H1 (cell line): Measurements from ENCODE around the gene TBC1D4. TPM values are rescaled to one million over a fixed set of nuclear protein-coding genes. Genes with fewer than 3 reads are reported as not detected.

Source experiments
- CTCF ChIA-PET: fragments of 300-600 bp; sonication (Branson Sonifier 250); formaldehyde crosslinking; loops from one replicate; lab custom pipeline; 2021; ENCODE audit not compliant: partially characterized antibody; lab: Charles Lee
- POLR2A ChIA-PET: fragments of 300-600 bp; sonication (Branson Sonifier 250); formaldehyde crosslinking; loops from one replicate; lab custom pipeline; 2021; ENCODE audit warnings: inconsistent platforms; ENCODE audit not compliant: partially characterized antibody; lab: Charles Lee
- DNase-seq, 2 experiments: peaks; one replicate each; pipeline versions ENCODE4 v3.0.0 to v3.0.0-alpha.2; 2010 to 2022; ENCODE audit warnings: low spot score in 2 of 2, low read depth in 1 of 2, mixed read lengths in 1 of 2
- FAIRE-seq: peaks from 2 replicates; lab custom pipeline; 2011; peaks lifted over from hg19 to GRCh38; lab: Jason Lieb, UNC
- H2AFZ ChIP-seq: 2 replicates; pipeline ENCODE4 v1.8.1; 2012; ENCODE audit warnings: low read length, inconsistent platforms
- H2AK5ac ChIP-seq: 2 replicates; pipeline ENCODE4 v1.6.1; 2013; ENCODE audit warnings: low read depth, low read length
- H2BK120ac ChIP-seq: replicated peaks from 2 replicates; pipeline ENCODE3; 2013; ENCODE audit warnings: low read depth, low read length, inconsistent platforms
- H2BK12ac ChIP-seq: 2 replicates; pipeline ENCODE4 v1.6.1; 2013; ENCODE audit warnings: low read depth, low read length
- H2BK15ac ChIP-seq: 2 replicates; pipeline ENCODE4 v1.6.1; 2013; ENCODE audit warnings: low read length
- H2BK20ac ChIP-seq: 2 replicates; pipeline ENCODE4 v1.6.1; 2013; ENCODE audit warnings: low read length
- H2BK5ac ChIP-seq: 2 replicates; pipeline ENCODE4 v1.6.1; 2013; ENCODE audit warnings: low read depth, low read length
- H3K14ac ChIP-seq: 2 replicates; pipeline ENCODE4 v1.6.1; 2013; ENCODE audit warnings: inconsistent platforms; ENCODE audit not compliant: insufficient read length
- H3K18ac ChIP-seq: 2 replicates; pipeline ENCODE4 v1.6.1; 2013; ENCODE audit warnings: low read length; ENCODE audit errors: extremely low read depth
- H3K23ac ChIP-seq: 2 replicates; pipeline ENCODE4 v1.6.1; 2013; ENCODE audit warnings: inconsistent platforms; ENCODE audit not compliant: insufficient read length
- H3K23me2 ChIP-seq: 2 replicates; pipeline ENCODE4 v1.6.1; 2013; ENCODE audit warnings: low read depth, low read length
- H3K27ac ChIP-seq: 2 replicates; pipeline ENCODE4 v1.6.1; 2011; ENCODE audit warnings: low read depth, low read length, inconsistent platforms
- H3K27me3 ChIP-seq, 4 experiments: replicated peaks in 1 of 4; 1 replicate in 1 of 4; 2 replicates in 3 of 4; pipeline versions ENCODE4 v1.6.1 to v1.8.1; 2011 to 2013; ENCODE audit warnings: low read length in 3 of 4, mild to moderate bottlenecking in 3 of 4, inconsistent platforms in 2 of 4, mixed read lengths in 2 of 4, moderate library complexity in 1 of 4; ENCODE audit not compliant: control insufficient read depth in 3 of 4, insufficient read depth in 3 of 4; ENCODE audit errors: extremely low read depth in 1 of 4
- H3K36me3 ChIP-seq, 4 experiments: 2 replicates each; pipeline versions ENCODE4 v1.6.1 to v1.8.1; 2011 to 2013; ENCODE audit warnings: mild to moderate bottlenecking in 4 of 4, low read length in 3 of 4, moderate library complexity in 2 of 4, control low read depth in 1 of 4, inconsistent platforms in 1 of 4; ENCODE audit not compliant: insufficient read depth in 4 of 4, control insufficient read depth in 2 of 4
- H3K4ac ChIP-seq: replicated peaks from 2 replicates; pipeline ENCODE3; 2013; ENCODE audit warnings: low read length, low read depth, mixed read lengths, inconsistent platforms; ENCODE audit not compliant: insufficient read length
- H3K4me1 ChIP-seq, 4 experiments: replicated peaks in 1 of 4; 1 replicate in 1 of 4; 2 replicates in 3 of 4; pipeline versions ENCODE4 v1.6.1 to v1.8.1; 2011 to 2013; ENCODE audit warnings: low read length in 3 of 4, inconsistent platforms in 2 of 4, mixed read lengths in 1 of 4; ENCODE audit not compliant: insufficient read depth in 4 of 4, control insufficient read depth in 3 of 4
- H3K4me2 ChIP-seq, 2 experiments: 2 replicates each; pipeline versions ENCODE4 v1.6.1 to v1.8.1; 2011 to 2013; ENCODE audit warnings: low read depth in 2 of 2, low read length in 2 of 2, control low read depth in 1 of 2, inconsistent platforms in 1 of 2, mild to moderate bottlenecking in 1 of 2; ENCODE audit not compliant: insufficient read depth in 1 of 2
- H3K4me3 ChIP-seq, 4 experiments: fragments of 200-600, 300-600 bp in 1 of 4; sonication (generic), shearing (Covaris generic), sonication (Bioruptor Twin) in 1 of 4; 2 replicates each; pipeline versions ENCODE4 v1.5.1 to v1.8.1; 2011 to 2016; ENCODE audit warnings: low read length in 4 of 4, low read depth in 3 of 4, control low read depth in 2 of 4, inconsistent platforms in 2 of 4, mild to moderate bottlenecking in 2 of 4, mixed read lengths in 1 of 4, moderate library complexity in 1 of 4; ENCODE audit not compliant: insufficient read depth in 2 of 4; ENCODE audit errors: extremely low read depth in 1 of 4
- H3K56ac ChIP-seq: replicated peaks from 2 replicates; pipeline ENCODE3; 2013; ENCODE audit warnings: low read depth, mild to moderate bottlenecking, mixed read lengths, low read length, inconsistent platforms; ENCODE audit not compliant: insufficient read length
- H3K79me1 ChIP-seq: 2 replicates; pipeline ENCODE4 v1.6.1; 2013; ENCODE audit warnings: low read depth, low read length, control low read depth
- H3K79me2 ChIP-seq, 2 experiments: 2 replicates each; pipeline versions ENCODE4 v1.6.1 to v1.8.1; 2012 to 2013; ENCODE audit warnings: low read length in 2 of 2, mild to moderate bottlenecking in 2 of 2, inconsistent platforms in 1 of 2; ENCODE audit not compliant: insufficient read depth in 2 of 2, control insufficient read depth in 1 of 2
- H3K9ac ChIP-seq, 4 experiments: replicated peaks in 1 of 4; 1 replicate in 1 of 4; 2 replicates in 3 of 4; pipeline versions ENCODE4 v1.6.1 to v1.8.1; 2011 to 2013; ENCODE audit warnings: low read depth in 3 of 4, low read length in 3 of 4, control low read depth in 2 of 4, mild to moderate bottlenecking in 2 of 4, moderate library complexity in 2 of 4, inconsistent platforms in 1 of 4; ENCODE audit errors: extremely low read depth in 1 of 4
- H3K9me3 ChIP-seq, 2 experiments: 2 replicates each; pipeline versions ENCODE4 v1.6.1 to v1.8.1; 2012 to 2013; ENCODE audit warnings: mild to moderate bottlenecking in 2 of 2, moderate library complexity in 2 of 2, control low read depth in 1 of 2, inconsistent platforms in 1 of 2, low read depth in 1 of 2, low read length in 1 of 2, mixed read lengths in 1 of 2; ENCODE audit not compliant: insufficient read depth in 2 of 2
- H4K20me1 ChIP-seq, 2 experiments: replicated peaks in 1 of 2; 2 replicates each; pipeline versions ENCODE3 to v1.8.1; 2011 to 2013; ENCODE audit warnings: inconsistent platforms in 2 of 2, low read length in 2 of 2, mild to moderate bottlenecking in 1 of 2; ENCODE audit not compliant: insufficient read depth in 2 of 2, control insufficient read depth in 1 of 2
- H4K5ac ChIP-seq: 2 replicates; pipeline ENCODE4 v1.6.1; 2013; ENCODE audit warnings: low read length, low read depth, mixed read lengths, inconsistent platforms; ENCODE audit not compliant: insufficient read length
- H4K8ac ChIP-seq: 2 replicates; pipeline ENCODE4 v1.8.0; 2013; ENCODE audit warnings: mild to moderate bottlenecking, moderate library complexity, low read length, inconsistent platforms; ENCODE audit not compliant: insufficient read depth; ENCODE audit errors: extremely low read depth
- H4K91ac ChIP-seq: replicated peaks from 2 replicates; pipeline ENCODE3; 2013; ENCODE audit warnings: low read length, mixed read lengths, inconsistent platforms; ENCODE audit not compliant: insufficient read length
- BCL11A ChIP-seq, 2 experiments: IDR thresholded peaks; one replicate each; pipeline ENCODE4 v1.6.1; 2011; ENCODE audit warnings: low read depth in 2 of 2, low read length in 2 of 2, mild to moderate bottlenecking in 2 of 2
- CBX5 ChIP-seq: fragments of 300-800, 300-1000 bp; sonication (generic); IDR thresholded peaks from 2 replicates; pipeline ENCODE4 v1.7.1; 2016; ENCODE audit warnings: antibody characterized with exemption, low read length, low read depth
- EGR1 ChIP-seq: IDR thresholded peaks from 2 replicates; pipeline ENCODE4 v1.6.1; 2011; ENCODE audit warnings: low read depth, low read length, borderline replicate concordance
- SIRT6 ChIP-seq: IDR thresholded peaks from one replicate; pipeline ENCODE4 v1.7.1; 2012; ENCODE audit warnings: low read length, inconsistent platforms
- SUZ12 ChIP-seq: fragments of 200-600 bp; sonication (generic); IDR thresholded peaks from 2 replicates; pipeline ENCODE4 v1.6.1; 2012; ENCODE audit warnings: mild to moderate bottlenecking, inconsistent platforms, low read length, moderate library complexity, mixed read lengths
- YY1 ChIP-seq: IDR thresholded peaks from 2 replicates; pipeline ENCODE4 v1.6.1; 2011; ENCODE audit warnings: low read depth, mild to moderate bottlenecking, low read length
- WGBS, 2 experiments: shearing (Covaris generic) in 1 of 2; methylation state at CpG; one replicate each; pipeline versions ENCODE4 v1.1.6 to v1.1.7; 2013 to 2015; ENCODE audit warnings: low lambda C conversion rate in 2 of 2, mixed read lengths in 2 of 2, inconsistent platforms in 1 of 2, low coverage in 1 of 2, missing lambda C conversion rate in 1 of 2; ENCODE audit not compliant: insufficient replicate concordance in 2 of 2, insufficient coverage in 1 of 2, insufficient read length in 1 of 2; ENCODE audit errors: extremely low coverage in 1 of 2, missing lambda C conversion rate in 1 of 2; 5-methylcytosine and 5-hydroxymethylcytosine counted together
- polyA plus RNA-seq, 7 experiments: library from polyadenylated mRNA; depleted of rRNA in 3 of 7; stranded (reverse) in 5 of 7; unstranded in 2 of 7; fragments of >200 nt in 5 of 7; fragments of 200-250 nt in 2 of 7; gene quantifications; 1 replicate in 5 of 7; 2 replicates in 1 of 7; 4 replicates in 1 of 7; pipeline versions ENCODE4 v1.2.1 to v1.2.3, GENCODE V29; 2011 to 2013; ENCODE audit warnings: missing spikeins in 2 of 7, mixed read lengths in 2 of 7
- total RNA-seq: library from RNA; stranded (reverse); fragmentation: NEBNext Ultra II Directional; extraction: Animal tissue kit (Norgen Biotek cat#: 25700); gene quantifications from 2 replicates; pipeline ENCODE4 v1.2.1, GENCODE V29; 2021
- TF ChIP-seq, protein P1 (sequence below): IDR thresholded peaks from 2 replicates; pipeline ENCODE4 v1.6.1; 2011; ENCODE audit warnings: low read depth, mild to moderate bottlenecking, low read length; ENCODE audit not compliant: insufficient read depth

The TBC1D4 gene
- total and polyA plus RNA-seq, 2 of the 8 experiments (the other 6 are each of a cell fraction or from before 2014, with no cell fraction given) = 16.7 to 39.0 TPM

DNA sequence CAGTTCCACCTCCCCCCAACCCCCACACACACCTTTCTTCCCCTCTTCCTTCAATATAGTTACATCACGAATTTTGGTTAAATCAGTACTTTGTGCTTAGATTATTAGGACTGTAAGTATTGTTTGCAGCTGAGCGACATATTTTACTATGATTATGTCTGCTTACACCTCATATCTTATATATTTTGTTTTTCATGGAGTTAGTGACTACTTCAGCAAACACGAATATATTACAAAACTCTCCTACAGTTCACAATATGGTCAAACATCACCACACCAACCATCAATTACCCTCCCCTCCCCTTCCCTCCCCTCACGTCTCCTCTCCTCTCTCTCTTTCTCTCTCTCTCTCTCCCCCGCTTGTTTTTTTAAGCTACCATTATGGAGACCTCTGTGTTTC is 152.9 kb downstream of the TBC1D4 start:
- H3K79me1 ChIP-seq = no peaks in the 10 kb centered on the region
- no peak overlapping the region for H3K23ac ChIP-seq
- H2BK5ac ChIP-seq = no peak overlapping the region
- no peak overlapping the region for H3K18ac ChIP-seq
- no peak overlapping the region for H3K4ac ChIP-seq
- H3K27ac ChIP-seq = no peak overlapping the region
- H3K9me3 ChIP-seq = no peaks in the 10 kb centered on the region
- H2BK15ac ChIP-seq = no peak overlapping the region
- H3K79me2 ChIP-seq = no peaks in the 10 kb centered on the region
- H3K4me1 ChIP-seq = peaks cover 0 to 3% (median 1%) of the 10 kb centered on the region in 4 experiments; a peak in 2 of 7 replicates
- H3K4me3 ChIP-seq = no peak overlapping the region
- H3K14ac ChIP-seq = no peak overlapping the region
- H2BK120ac ChIP-seq = no peak overlapping the region
- peaks cover 0 to 9% (median 0%) of the 10 kb centered on the region in 4 experiments; a peak in 2 of 8 replicates for H3K36me3 ChIP-seq
- H4K91ac ChIP-seq = no peak overlapping the region
- ChIA-PET CTCF (interaction anchor here (0.7 to 1.3 kb wide), 3 partner anchors 9 to 126 kb away, joined by 3 to 5 read pairs (median 3); no protein-coding TSS in a partner anchor), POLR2A (no interaction called here)
- 56 to 100% methylated on average over 1 to 4 of the region's 5 CpGs for WGBS, 2 experiments
- DNase-seq (no peak), FAIRE-seq (no peak)
- no peak overlapping the region for H2AFZ ChIP-seq
- H4K5ac ChIP-seq = no peak overlapping the region
- no peak overlapping the region for H2BK20ac ChIP-seq
- no peaks in the 10 kb centered on the region for H3K23me2 ChIP-seq
- H4K20me1 ChIP-seq = no peaks in the 10 kb centered on the region
- H3K9ac ChIP-seq = no peak overlapping the region
- H3K56ac ChIP-seq = no peak overlapping the region
- no peaks in the 10 kb centered on the region for H3K27me3 ChIP-seq
- no peak overlapping the region for H3K4me2 ChIP-seq
- H4K8ac ChIP-seq = no peak overlapping the region
- H2AK5ac ChIP-seq = no peak overlapping the region
- no peak overlapping the region for H2BK12ac ChIP-seq
- TF ChIP-seq SIRT6 (no peak), YY1 (no peak), SUZ12 (no peak), BCL11A (IDR thresholded peaks at IDR 0.05; ENCODE audit: low read depth in 2 of 2, low read length in 2 of 2) (no peak), CBX5 (no peak), EGR1 (no peak)
- TF ChIP-seq, protein P1, sequence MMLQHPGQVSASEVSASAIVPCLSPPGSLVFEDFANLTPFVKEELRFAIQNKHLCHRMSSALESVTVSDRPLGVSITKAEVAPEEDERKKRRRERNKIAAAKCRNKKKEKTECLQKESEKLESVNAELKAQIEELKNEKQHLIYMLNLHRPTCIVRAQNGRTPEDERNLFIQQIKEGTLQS = no peak
